GM18519 (cell line): ENCODE results near the gene FBXL16.
"Not testable (repeated sequence)": the region's sequence is repeated elsewhere in the genome, so short reads cannot be mapped to it uniquely, and the experiment has no call there.

ENCODE experiments used
- ATAC-seq: cut with Tn5 transposase; IDR thresholded peaks from one replicate; pipeline ENCODE4 v1.9.1; 2021; ENCODE audit warnings: mild to moderate bottlenecking, moderate library complexity; ENCODE audit not compliant: unreplicated experiment, low FRiP score

FBXL16 gene

GRCh38 chr16:705431-706188 is at the start of gene FBXL16:
FBXL16 (minus strand) TSS chr16:705801; CDS start chr16:697405, 8,396 bp downstream.
- ATAC-seq: no peak

GRCh38 chr16:754656-755055 is 49.1 kb upstream of the FBXL16 start:
- ATAC-seq: no peak

DNA sequence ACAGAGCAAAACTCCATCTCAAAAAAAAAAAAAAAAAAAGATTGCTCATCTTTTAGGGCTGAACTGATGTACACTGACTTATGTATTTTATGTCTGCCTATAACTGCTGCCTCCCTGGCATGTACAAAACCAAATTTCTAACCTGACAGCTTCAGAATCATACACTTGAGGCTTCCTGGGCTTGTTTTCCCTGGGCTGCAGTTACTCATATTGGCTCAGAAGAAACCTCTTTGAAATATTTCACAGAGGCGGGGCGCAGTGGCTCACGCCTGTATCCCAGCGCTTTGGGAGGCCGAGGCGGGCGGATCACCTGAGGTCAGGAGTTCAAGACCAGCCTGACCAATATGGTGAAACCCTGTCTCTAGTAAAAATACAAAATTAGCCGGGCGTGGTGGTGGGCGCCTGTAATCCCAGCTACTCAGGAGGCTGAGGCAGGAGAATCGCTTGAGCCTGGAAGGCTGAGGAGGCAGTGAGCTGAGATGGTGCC is 48.6 kb upstream of the FBXL16 start:
- ATAC-seq: not testable (repeated sequence)

- ATAC-seq: no peak
These were observed 46.4 kb upstream of the FBXL16 start for GRCh38 chr16:752007-752312.

GRCh38 chr16:751152-752006 is 45.8 kb upstream of the FBXL16 start:
- no peak for ATAC-seq

DNA sequence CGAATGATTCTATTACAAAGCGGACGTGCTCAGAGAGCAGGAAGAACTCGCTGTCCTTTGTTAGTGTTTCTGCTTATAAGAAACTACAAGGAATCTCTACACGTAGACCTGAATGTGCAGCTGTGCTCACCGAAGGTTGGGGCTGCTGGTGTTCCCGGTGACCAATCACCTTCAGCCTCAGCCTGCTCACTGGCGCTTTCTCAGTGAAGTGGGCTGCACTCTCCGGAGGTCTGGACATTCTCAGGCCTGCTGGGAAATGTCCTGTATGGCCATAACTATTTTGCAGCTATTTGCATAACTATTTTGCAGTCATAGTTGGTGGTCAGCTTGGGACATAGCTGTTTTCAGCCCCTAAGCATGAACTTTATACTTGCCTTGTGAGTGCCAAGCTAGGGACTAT is 44.9 kb upstream of the FBXL16 start:
- no peak for ATAC-seq

- no peak for ATAC-seq
These were observed 43.4 kb upstream of the FBXL16 start for GRCh38 chr16:749010-749409.

GRCh38 chr16:747978-748746 is 42.6 kb upstream of the FBXL16 start:
- ATAC-seq: no peak

DNA sequence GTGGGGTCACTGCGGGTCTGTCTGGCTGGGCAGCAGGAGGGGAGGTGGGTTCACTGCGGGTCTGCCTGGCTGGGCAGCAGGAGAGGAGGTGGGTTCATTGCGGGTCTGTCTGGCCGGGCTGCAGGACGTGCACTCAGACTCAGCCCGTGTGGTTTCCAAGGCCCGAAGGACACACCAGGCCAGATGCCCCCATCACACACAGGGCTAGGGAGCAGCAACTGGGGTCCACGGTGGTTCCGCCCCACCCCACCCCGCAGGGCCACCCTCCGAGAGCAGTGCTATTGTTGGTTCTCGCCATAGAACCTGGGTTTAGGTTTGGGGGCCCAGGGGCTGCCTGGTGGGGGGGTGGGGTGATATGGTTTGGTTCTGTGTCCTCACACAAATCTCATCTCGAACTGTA is 41.0 kb upstream of the FBXL16 start:
- ATAC-seq: no peak

DNA sequence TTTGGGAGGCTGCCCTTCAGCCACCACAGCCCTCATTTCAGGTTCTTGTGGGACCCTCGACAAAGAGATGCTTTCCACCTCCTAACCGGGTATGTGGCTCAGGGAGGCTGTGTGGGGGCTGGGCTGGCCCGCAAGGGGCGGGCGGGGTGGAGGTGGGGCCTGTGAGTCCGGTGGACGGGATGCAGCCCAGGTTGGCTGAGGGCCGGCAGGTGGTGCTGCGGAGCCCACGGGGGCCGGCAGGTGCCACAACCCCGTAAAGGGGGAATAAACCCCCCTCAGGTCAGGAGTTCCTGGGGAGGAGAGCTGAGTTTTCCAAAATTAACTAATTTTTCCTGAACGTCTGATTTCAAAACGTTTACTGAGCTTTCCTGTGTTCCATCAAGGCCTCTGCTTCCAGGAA is 40.1 kb upstream of the FBXL16 start:
- no peak for ATAC-seq

GRCh38 chr16:743794-744500 is 38.3 kb upstream of the FBXL16 start:
- ATAC-seq: no peak

GRCh38 chr16:742894-743293 is 37.3 kb upstream of the FBXL16 start:
- not testable (repeated sequence) for ATAC-seq

DNA sequence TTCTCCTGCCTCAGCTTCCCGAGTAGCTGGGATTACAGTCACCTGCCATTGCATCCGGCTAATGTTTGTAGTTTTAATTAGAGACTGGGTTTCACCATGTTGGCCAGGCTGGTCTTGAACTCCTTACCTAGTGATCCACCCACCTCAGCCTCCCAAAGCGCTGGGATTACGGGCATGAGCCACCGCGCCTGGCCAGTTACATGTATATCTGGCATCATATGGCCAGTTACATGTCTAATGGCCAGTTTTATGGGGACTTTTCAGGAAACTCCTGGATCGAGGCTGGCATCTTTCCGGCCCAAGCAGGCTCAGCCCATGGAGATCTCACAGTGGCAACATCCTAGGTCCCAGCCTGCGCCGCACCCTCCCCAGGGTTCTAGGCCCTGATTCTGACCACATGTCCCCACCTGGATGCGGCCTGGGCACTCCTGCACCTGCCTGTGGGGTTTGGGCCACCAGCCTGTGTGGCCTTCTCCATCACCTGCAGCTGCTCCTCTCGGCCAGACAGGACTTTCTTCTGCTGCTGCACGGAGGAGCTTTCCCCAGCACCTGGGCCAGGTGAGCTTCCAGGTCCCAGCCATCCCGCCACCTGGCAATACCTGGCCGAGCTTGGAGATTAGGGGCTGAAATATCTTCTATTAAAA is 36.5 kb upstream of the FBXL16 start:
- ATAC-seq: no peak

DNA sequence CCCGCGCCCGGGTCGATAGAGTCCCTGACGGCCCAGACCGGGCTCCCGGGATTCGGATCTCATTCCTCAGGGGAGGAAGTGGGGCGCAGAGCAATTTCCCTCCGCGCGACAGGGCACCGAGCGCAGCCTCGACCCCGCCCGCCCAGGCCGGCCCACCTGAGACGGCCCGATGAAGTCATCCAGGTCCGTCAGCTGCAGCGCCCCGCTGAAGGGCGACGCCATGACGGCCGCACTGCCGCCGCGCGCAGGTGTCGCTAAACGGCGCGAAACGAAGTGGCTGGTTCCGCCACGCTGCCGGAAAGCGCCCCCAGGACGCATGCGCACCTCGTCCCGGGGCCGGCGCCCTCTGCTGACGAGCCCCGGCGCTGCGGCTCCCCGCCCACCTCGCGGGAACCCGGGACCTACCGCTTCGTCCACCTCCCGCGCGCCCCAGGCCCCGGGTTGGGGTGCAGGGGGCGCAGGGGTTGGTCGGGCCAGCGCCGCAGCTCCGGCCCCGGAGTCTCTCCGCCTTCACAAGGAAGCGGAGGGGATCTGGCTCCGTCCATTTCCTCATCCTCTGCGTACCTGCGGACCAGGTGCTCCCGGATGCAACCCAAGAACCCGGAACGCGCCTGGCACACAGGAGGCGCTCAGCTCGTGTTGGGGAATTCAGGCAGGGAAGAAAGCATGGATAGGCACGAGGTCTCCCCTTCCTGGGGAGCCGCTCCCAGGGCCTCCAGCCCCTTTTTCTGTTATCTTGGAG is 35.3 kb upstream of the FBXL16 start, which contains the start of gene CIAO3:
TSS of gene CIAO3 (minus strand) at position 234 of the 742 bp plus-strand sequence. CDS start at position 222, 12 bp downstream.
- ATAC-seq: no peak

- ATAC-seq: no peak
These were observed 34.8 kb upstream of the FBXL16 start for GRCh38 chr16:740459-740763.

DNA sequence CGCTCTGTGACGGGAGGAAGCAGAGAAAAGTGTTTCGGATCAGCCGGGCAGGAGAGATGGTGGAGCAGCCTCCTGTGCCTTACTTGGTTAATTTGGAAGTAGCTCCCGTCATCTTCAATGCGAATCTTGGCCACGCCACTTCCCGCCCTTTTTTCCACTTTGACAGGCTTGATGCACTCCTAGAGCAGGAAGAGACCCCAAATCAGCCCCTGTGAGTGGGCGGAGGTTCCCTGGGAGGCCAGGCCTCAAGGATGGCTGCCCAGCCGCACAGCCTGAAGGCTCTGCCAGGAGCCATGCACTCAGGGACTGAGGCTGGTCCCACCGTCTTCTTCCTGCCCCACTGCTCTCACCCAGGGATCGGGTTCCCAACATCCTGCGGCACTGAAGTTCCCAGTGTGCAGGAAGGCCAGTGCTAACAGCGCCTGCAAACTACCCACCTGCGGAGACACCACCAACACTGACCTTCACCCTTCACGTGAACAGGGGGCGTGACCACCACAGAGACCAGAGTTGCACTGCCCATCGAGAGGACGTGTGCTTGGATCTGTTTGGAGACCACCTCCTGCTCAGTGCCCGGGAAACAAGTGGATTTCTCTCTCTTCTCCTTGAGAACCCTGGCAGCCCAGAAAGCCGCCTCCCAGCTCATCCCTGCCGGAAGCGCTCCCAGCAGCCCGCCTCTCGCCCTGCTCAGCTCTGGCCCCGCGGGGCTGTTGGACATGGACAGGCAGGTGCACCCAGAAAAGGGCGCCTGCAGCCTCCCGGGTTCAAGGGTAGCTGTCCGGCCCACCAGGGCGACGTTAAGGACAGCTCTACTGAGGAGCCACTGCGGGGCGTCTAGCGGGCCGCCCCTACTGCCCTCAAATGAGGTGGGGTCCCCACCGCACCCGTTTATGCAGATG is 34.2 kb upstream of the FBXL16 start:
- no peak for ATAC-seq

GRCh38 chr16:736936-737481 is 31.4 kb upstream of the FBXL16 start:
- no peak for ATAC-seq

DNA sequence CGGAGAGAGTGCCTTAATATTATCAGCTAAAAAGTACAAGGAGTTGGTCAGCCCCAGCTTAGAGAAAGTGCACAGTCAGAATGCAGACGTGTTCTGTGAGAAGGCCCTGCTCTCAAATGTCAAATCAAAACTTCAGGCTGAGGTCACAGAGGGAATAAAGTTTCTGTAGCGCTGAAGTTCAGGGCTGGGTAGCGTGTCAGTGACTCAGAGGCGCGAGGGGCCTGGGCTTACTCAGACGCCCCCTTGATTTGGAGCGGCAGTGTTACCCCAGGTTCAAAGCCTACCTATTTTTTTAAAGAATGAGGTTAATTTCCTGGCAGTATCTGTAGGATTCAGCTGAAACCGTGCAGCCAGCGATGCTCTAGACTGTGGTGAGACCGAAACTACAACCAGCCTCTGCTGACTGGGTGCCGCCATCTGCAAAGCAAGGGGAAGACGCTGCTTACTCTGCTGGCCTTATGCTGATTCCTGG is 30.4 kb upstream of the FBXL16 start:
- ATAC-seq: no peak
